ENCODE data around the gene RABL3.
"Not testable (repeated sequence)": the region's sequence is repeated elsewhere in the genome, so short reads cannot be mapped to it uniquely, and the experiment has no call there.

Gene RABL3

DNA sequence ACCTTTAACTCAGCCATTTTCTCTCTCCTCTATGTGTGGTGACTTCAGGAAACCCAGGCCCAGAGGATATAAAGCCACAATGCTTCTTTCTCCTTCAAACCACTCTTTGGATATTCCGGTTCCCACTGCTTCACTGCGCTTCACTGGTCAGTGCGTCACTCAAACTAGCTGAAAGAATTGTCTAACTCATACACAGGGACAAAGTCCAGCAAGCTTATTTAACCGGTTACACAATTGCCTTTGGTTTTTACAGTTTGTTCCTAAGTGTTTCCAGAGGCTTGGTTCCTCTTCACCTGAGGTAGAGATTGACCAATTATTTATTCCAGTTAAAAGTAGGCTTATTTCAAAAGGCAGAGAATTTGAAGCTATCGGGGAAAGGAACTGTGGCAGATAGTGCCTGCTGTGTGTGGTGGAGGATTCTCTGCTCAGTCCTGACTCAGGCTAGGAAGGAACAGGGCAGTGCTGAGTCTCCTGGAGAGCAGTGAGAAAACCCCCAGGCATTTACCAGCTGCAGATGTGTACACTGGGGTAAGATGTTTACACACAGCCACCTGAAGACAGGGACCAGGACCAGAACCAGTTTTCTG, 60.1 kb downstream of the RABL3 start, which contains the start of gene HGD:
HGD (minus strand) TSS at position 145 of the 587 bp plus-strand sequence; CDS start at position 17, 128 bp downstream.
- DNase-seq, result no peak

GRCh38 chr3:120681506-120682038, 60.7 kb downstream of the RABL3 start:
- DNase-seq, result no peak

DNA sequence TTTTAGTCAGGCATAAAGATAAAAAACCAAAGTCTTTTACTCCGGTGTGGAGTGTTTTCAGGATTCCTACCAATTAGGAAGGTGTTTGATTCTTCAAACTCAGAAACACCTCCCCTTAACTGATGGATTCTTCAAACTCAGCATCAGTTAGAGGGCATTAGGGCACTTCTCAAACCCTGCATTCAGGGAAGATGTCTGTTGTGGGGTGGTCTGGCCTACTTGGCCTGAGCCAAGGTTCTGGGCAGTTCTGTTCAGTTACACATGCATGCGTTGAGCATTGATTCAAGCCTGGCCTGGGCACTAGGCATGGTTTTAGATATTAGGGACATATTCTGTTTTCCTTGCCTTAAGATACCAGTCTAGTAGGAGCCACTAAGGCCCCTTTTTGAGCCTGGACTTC, 61.3 kb downstream of the RABL3 start:
- no peak for DNase-seq

- no peak for DNase-seq
Measured at GRCh38 chr3:120680193-120680894, 62.0 kb downstream of the RABL3 start.

GRCh38 chr3:120678984-120679383, 63.3 kb downstream of the RABL3 start:
- no peak for DNase-seq

DNA sequence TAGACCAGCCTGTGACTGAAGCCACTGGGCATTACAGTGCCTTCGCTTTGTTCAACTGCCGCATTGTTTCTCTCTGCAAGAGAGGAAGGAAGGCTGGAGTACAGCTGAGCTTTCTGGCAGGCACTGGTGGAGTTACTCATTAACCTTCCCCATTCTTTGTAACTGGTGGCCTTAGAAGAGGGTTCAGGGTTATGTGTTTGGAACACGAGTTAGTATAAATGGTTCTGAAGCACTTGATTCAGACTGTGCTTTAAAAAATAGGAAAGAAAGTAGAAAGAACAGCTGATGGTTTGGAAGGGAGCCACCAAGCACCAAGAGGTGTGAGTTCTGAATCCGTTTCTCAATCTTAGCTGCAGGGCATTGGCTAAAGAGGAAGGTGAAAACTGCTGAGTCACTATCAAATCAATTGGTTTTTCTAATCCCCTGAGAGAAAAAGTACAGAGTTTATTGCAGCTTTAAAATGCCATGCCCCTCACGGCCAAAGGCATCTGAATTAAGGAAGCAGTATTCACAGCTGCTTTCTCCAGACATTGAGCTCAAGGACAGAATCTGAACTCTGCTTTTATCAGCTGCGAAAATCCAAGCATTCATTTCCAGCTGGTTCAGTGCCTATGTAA, 63.9 kb downstream of the RABL3 start:
- DNase-seq, result no peak

GRCh38 chr3:120677193-120677592, 65.1 kb downstream of the RABL3 start:
- not testable (repeated sequence) for DNase-seq

- no peak for DNase-seq
Measured at GRCh38 chr3:120673116-120673515, 69.2 kb downstream of the RABL3 start.

DNA sequence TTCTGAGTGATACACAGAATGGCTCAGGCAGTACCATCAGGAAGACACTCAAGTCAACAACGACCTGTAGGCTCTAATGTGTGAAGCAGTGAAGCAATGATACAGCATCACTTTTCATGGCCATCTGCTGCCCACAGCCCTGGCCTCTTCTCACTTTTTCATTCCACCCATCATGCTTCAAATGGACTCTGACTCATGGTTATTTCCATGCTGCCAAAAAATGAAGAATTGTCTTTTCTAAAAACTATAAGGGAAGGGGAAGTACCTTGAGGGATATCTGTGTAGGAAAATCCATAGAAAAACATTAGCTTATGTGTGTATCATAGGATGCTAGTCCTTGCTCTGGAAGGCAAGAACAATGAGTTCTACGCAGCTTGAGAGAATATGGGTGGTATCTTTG, 71.7 kb downstream of the RABL3 start:
- no peak for DNase-seq

DNA sequence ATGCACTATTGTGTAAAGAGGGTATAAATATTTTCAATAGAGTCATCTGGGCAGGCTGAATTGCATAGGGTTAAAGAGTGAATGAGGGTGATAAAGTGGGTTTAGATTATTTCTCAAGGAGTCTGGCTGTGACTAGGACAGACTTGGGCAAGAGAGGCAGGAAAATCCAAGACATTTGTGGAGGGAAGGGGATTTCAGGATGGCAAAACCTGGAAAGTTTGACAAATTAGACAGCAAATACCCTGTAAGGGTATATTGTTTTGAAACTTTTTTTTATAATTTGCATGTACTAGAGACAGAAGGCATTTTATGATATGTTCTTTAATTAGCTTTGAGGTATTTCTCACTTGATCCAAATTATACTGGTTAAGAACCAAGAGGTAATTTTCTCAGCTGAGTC, 77.4 kb downstream of the RABL3 start:
- DNase-seq, result no peak

GRCh38 chr3:120661945-120662344, 80.4 kb downstream of the RABL3 start:
- DNase-seq, result no peak

GRCh38 chr3:120661106-120661905, 81.0 kb downstream of the RABL3 start:
- no peak for DNase-seq

- no peak for DNase-seq
Measured at GRCh38 chr3:120659834-120660233, 82.5 kb downstream of the RABL3 start.

- no peak for DNase-seq
Measured at GRCh38 chr3:120659285-120659684, 83.0 kb downstream of the RABL3 start.

GRCh38 chr3:120652896-120653545, 89.3 kb downstream of the RABL3 start:
- no peak for DNase-seq

DNA sequence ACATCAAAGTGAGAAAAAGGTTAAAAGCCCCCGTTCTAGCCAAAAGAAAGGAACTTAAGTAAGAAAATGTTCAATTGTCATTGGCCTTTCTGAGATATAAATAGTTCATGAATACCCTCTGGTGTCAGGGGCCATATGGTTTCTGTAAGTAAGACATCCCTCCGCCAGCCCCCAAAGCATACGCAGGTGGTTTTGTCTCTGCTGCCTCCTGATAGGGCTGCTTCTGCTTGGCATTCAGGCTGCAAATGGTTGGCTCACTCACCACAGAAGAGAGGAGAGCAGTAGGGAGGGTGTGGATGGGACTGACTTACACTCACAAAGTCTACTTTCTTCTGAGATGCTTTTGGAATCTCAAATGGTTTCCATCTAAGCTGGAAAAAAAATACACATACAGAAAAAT, 90.0 kb downstream of the RABL3 start:
- no peak for DNase-seq

- no peak for DNase-seq
Measured at GRCh38 chr3:120650311-120650710, 92.0 kb downstream of the RABL3 start.

GRCh38 chr3:120649830-120650233, 92.5 kb downstream of the RABL3 start:
- DNase-seq, result no peak

GRCh38 chr3:120648290-120648689, 94.0 kb downstream of the RABL3 start:
- no peak for DNase-seq

GRCh38 chr3:120646771-120647432, 95.4 kb downstream of the RABL3 start:
- no peak for DNase-seq

DNA sequence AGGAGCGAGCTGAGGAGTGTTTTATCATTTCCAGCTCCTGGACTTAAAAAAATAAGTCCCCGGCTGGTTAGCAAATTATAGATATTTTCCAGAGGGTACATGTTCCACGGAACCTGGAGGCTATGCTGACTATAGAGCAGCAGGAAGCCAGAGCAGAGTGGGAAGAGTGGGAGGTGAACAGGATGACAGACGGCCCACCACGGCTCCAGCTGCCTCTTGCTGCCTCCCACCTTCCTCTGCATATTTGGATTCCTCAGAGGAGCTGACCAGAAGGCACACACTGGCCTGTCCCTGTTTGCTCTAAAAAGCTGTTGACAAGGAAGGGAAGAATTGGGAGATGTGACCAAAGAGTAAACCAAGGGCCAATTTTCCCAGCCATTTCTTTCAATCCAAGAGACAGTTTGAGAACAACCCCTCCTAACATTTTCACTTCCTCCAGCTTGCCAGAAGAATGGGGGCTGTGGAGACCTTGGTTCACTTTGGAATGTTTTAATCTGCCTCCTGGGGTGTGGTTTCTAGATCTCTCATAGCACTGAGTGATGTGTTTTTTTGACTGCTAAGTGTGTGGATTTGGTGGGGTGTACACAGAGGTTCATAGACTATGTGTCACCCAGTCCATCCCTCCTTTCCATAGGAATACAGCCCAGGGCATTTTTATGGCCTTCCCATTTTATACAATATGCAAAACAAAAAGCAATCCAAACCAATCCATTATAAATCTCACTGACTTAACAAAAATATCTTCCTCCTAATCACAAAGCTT, 97.1 kb downstream of the RABL3 start:
- DNase-seq, result no peak

All from 8988T (cell line).